ENCODE results near the gene TSSK2. TPM values are rescaled to one million over a fixed set of nuclear protein-coding genes. Genes with fewer than 3 reads are reported as not detected.
A peak's percentile ranks its signal among the peaks of the same experiment; 100 is the strongest.

Gene TSSK2
- total RNA-seq, 1 experiment from 2014 or later = not detected

DNA sequence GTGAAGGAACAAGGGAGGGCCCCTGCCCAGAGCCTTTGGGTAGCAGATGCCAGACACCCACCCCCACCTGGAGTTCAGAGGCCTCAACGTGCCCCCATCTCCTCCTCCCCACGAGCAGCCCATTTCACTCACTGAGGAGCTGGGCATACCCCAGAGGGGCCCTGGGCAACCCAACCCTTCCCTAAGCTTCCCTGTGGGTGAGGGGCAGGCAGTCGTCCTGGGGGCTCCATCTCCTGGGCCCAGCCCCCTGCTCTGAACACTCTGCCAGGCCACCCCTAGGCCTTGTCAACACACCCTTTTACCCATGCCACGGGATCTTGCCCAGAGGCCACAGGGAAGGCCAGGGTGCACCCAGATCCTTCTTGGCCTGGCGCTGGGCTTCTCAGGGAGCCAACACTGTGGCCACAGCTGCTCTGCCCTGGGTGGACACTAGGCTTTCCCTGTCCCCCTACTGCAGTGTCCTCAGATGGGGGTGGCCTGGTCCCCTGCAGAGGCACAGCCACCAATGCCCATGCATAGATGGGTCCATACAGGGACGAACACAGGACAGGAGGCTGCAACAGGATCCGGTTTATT, 44.0 kb downstream of the TSSK2 start:
- in situ Hi-C loops (cut with HindIII; ENCODE audit: low pct_unique_long_range_greater_than_20kb, low sequenced_read_pairs) (no loop called here), intact Hi-C loops (cut with micrococcal nuclease; ENCODE audit: unreplicated experiment) (no loop called here)
- Histone ChIP-seq H3K27ac (ENCODE audit: low read length) (peak overlapping the region; percentile 87), H3K36me3 (ENCODE audit: control insufficient read depth, insufficient read depth, low read length) (no peaks in the 10 kb centered on the region; the same call in 1 of the 2 replicates), H3K9me3 (ENCODE audit: control insufficient read depth, insufficient read depth, low read depth, low read length) (no peaks in the 10 kb centered on the region), H3K4me3 (ENCODE audit: low read depth in 2 of 2, low read length in 2 of 2) (no peak overlapping the region), H3K4me1 (ENCODE audit: control insufficient read depth, insufficient read depth, low read length) (peaks cover 48% of the 10 kb centered on the region), H3K27me3 (ENCODE audit: control insufficient read depth, insufficient read depth, low read length) (no peaks in the 10 kb centered on the region)
- ChIA-PET POLR2A (no interaction called here), CTCF (no interaction called here)
- no peak for ATAC-seq
- TF ChIP-seq, protein P1, sequence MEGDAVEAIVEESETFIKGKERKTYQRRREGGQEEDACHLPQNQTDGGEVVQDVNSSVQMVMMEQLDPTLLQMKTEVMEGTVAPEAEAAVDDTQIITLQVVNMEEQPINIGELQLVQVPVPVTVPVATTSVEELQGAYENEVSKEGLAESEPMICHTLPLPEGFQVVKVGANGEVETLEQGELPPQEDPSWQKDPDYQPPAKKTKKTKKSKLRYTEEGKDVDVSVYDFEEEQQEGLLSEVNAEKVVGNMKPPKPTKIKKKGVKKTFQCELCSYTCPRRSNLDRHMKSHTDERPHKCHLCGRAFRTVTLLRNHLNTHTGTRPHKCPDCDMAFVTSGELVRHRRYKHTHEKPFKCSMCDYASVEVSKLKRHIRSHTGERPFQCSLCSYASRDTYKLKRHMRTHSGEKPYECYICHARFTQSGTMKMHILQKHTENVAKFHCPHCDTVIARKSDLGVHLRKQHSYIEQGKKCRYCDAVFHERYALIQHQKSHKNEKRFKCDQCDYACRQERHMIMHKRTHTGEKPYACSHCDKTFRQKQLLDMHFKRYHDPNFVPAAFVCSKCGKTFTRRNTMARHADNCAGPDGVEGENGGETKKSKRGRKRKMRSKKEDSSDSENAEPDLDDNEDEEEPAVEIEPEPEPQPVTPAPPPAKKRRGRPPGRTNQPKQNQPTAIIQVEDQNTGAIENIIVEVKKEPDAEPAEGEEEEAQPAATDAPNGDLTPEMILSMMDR (IDR thresholded peaks at IDR 0.05) = no peak
- TF ChIP-seq, protein P2, sequence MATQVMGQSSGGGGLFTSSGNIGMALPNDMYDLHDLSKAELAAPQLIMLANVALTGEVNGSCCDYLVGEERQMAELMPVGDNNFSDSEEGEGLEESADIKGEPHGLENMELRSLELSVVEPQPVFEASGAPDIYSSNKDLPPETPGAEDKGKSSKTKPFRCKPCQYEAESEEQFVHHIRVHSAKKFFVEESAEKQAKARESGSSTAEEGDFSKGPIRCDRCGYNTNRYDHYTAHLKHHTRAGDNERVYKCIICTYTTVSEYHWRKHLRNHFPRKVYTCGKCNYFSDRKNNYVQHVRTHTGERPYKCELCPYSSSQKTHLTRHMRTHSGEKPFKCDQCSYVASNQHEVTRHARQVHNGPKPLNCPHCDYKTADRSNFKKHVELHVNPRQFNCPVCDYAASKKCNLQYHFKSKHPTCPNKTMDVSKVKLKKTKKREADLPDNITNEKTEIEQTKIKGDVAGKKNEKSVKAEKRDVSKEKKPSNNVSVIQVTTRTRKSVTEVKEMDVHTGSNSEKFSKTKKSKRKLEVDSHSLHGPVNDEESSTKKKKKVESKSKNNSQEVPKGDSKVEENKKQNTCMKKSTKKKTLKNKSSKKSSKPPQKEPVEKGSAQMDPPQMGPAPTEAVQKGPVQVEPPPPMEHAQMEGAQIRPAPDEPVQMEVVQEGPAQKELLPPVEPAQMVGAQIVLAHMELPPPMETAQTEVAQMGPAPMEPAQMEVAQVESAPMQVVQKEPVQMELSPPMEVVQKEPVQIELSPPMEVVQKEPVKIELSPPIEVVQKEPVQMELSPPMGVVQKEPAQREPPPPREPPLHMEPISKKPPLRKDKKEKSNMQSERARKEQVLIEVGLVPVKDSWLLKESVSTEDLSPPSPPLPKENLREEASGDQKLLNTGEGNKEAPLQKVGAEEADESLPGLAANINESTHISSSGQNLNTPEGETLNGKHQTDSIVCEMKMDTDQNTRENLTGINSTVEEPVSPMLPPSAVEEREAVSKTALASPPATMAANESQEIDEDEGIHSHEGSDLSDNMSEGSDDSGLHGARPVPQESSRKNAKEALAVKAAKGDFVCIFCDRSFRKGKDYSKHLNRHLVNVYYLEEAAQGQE (IDR thresholded peaks at IDR 0.05; ENCODE audit: insufficient read depth in 1 of 2, low read depth in 2 of 2, low read length in 1 of 2) = no peak
- TF ChIP-seq SIN3A (IDR thresholded peaks at IDR 0.05; ENCODE audit: borderline replicate concordance, insufficient read depth, low read depth, low read length) (no peak), TCF7L2 (IDR thresholded peaks at IDR 0.05; ENCODE audit: low read depth, low read length) (no peak), POLR2AphosphoS5 (IDR thresholded peaks at IDR 0.05; ENCODE audit: low read depth, low read length) (peak; percentile 53; the same call in 1 of the 2 replicates)
- no peak for DNase-seq (ENCODE audit: low read depth, low spot score)
- no TSS peak for BruUV-seq (replicated peaks)

DNA sequence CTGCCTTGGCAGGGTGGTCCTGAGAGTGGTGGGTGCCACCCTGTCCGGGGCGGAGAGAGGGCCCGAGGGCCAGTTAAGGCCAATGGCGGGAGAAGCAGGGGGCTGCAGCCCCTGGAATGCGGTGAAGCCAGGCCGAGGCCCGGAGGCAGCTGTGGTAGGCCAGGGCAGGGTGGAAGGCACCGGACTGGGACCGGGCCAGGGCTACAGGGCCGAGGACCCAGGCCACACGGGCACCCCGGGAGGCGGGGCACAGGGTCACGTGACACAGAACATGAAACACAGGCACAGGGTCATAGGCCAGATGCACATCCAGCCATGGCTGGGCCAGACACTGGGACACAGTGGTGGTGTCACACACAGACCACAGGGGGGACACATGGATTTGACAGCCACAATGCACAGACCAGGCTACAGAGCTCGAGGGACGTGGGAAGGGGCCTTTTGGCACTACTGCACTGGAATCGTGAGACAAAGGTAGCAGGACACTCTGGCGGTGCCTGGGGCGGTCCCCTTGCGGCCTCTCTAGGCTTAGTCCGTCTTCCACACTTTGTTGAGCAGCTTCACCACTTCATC, 44.6 kb downstream of the TSSK2 start:
- H3K4me1 ChIP-seq (ENCODE audit: control insufficient read depth, insufficient read depth, low read length) = peaks cover 45% of the 10 kb centered on the region
- TF ChIP-seq, protein P1 (IDR thresholded peaks at IDR 0.05) = no peak
- TF ChIP-seq TCF7L2 (IDR thresholded peaks at IDR 0.05; ENCODE audit: low read depth, low read length) (no peak), POLR2AphosphoS5 (IDR thresholded peaks at IDR 0.05; ENCODE audit: low read depth, low read length) (no peak), SIN3A (IDR thresholded peaks at IDR 0.05; ENCODE audit: borderline replicate concordance, insufficient read depth, low read depth, low read length) (no peak)
- TF ChIP-seq, protein P2 (IDR thresholded peaks at IDR 0.05; ENCODE audit: insufficient read depth in 1 of 2, low read depth in 2 of 2, low read length in 1 of 2) = no peak
- BruUV-seq (replicated peaks) = no TSS peak
- in situ Hi-C loops (cut with HindIII; ENCODE audit: low pct_unique_long_range_greater_than_20kb, low sequenced_read_pairs) = no loop called here
- peak overlapping the region; percentile 87 for H3K27ac ChIP-seq (ENCODE audit: low read length)
- ATAC-seq = no peak
- H3K9me3 ChIP-seq (ENCODE audit: control insufficient read depth, insufficient read depth, low read depth, low read length) = no peaks in the 10 kb centered on the region
- no peaks in the 10 kb centered on the region; the same call in 1 of the 2 replicates for H3K36me3 ChIP-seq (ENCODE audit: control insufficient read depth, insufficient read depth, low read length)
- POLR2A ChIA-PET = no interaction called here
- no peak overlapping the region for H3K4me3 ChIP-seq (ENCODE audit: low read depth in 2 of 2, low read length in 2 of 2)
- no peak for DNase-seq (ENCODE audit: low read depth, low spot score)
- CTCF ChIA-PET = no interaction called here
- no peaks in the 10 kb centered on the region for H3K27me3 ChIP-seq (ENCODE audit: control insufficient read depth, insufficient read depth, low read length)
- intact Hi-C loops (cut with micrococcal nuclease; ENCODE audit: unreplicated experiment) = no loop called here
